Stimulated activated CD4-positive, alpha-beta T cell treated with anti-CD3 and anti-CD28 coated beads, Interleukin-2, amount 100 ng/mL, for 48 hours (primary cell): ENCODE measurements around the gene GPBP1.
"Not testable (repeated sequence)": the region's sequence is repeated elsewhere in the genome, so short reads cannot be mapped to it uniquely, and the experiment has no call there.

Source experiments
- DNase-seq, 2 donors: peaks; one replicate each; pipeline ENCODE4 v3.0.0-alpha.2; 2020

The GPBP1 gene

GRCh38 chr5:57292336-57292735, 118.5 kb downstream of the GPBP1 start:
- no peak for DNase-seq

GRCh38 chr5:57298295-57298984, 124.6 kb downstream of the GPBP1 start:
- DNase-seq: peak; percentile 86 to 91

GRCh38 chr5:57298985-57299491, 125.2 kb downstream of the GPBP1 start:
- peak; percentile 31 to 45 for DNase-seq

GRCh38 chr5:57299986-57300385, 126.1 kb downstream of the GPBP1 start:
- DNase-seq: no peak

GRCh38 chr5:57302164-57302563, 128.3 kb downstream of the GPBP1 start:
- peak; percentile 38 to 48 for DNase-seq

- DNase-seq: peak in 1 of 2 donors; percentile 15
Observed at GRCh38 chr5:57302643-57303042, 128.8 kb downstream of the GPBP1 start.

- DNase-seq: no peak
Observed at GRCh38 chr5:57303985-57304384, 130.1 kb downstream of the GPBP1 start.

GRCh38 chr5:57304931-57305330, 131.1 kb downstream of the GPBP1 start:
- DNase-seq: no peak

GRCh38 chr5:57306359-57306758, 132.5 kb downstream of the GPBP1 start:
- DNase-seq: no peak

- no peak for DNase-seq
Observed at GRCh38 chr5:57307516-57307915, 133.7 kb downstream of the GPBP1 start.

GRCh38 chr5:57309022-57309421, 135.2 kb downstream of the GPBP1 start:
- DNase-seq: not testable (repeated sequence)

- DNase-seq: no peak
Observed at GRCh38 chr5:57311251-57311650, 137.4 kb downstream of the GPBP1 start.

GRCh38 chr5:57311921-57312735, 138.3 kb downstream of the GPBP1 start:
- no peak for DNase-seq

GRCh38 chr5:57313716-57314115, 139.9 kb downstream of the GPBP1 start:
- no peak for DNase-seq
